Activated naive CD4-positive, alpha-beta T cell treated with anti-CD3 and anti-CD28 coated beads, Interleukin-2, amount 50 U/mL, for 16 hours (primary cell): ENCODE data around the gene ZNF629.
"Not testable (repeated sequence)": the region's sequence is repeated elsewhere in the genome, so short reads cannot be mapped to it uniquely, and the experiment has no call there.

Experiments used
- DNase-seq: peaks from one replicate; pipeline ENCODE4 v3.0.0-alpha.2; 2020

Gene ZNF629

DNA sequence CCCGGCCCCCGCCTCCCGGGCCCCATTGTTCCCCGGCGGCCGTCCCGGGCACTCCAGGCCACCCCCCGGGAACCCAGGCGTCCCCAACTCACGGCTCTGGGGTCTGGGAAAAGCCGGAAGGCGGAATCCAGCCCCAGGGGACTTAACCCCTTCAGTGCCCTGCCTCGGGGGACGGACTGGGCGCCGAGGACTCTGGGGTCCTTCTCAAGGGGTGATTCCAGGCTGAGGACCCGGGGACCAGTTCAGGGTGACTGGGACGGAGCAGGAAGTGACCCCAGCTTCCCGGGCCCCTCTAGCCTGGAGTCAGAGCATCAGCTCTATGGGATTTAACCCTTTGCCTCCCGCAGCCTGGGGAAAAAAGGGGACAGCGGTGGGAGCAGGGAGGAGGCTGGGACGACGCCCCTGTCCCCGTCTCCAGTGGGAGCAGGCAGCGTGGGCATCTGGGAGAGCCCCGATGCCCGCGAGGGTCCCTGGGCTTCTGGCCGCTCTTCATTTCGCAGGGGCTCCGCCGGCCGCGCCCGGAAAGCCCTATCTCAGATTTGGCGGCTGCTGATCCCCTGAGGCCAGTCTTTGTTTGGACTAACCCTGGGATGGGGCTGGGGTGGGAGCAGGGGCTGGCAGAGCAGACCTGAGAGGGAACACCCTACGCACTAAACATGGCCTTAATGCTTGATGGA lies at the start of gene ZNF629:
TSS of gene ZNF629 (minus strand) at position 270 of the 677 bp plus-strand sequence. CDS start 2,723 bp downstream, outside the sequence.
- DNase-seq: peak; percentile 45

DNA sequence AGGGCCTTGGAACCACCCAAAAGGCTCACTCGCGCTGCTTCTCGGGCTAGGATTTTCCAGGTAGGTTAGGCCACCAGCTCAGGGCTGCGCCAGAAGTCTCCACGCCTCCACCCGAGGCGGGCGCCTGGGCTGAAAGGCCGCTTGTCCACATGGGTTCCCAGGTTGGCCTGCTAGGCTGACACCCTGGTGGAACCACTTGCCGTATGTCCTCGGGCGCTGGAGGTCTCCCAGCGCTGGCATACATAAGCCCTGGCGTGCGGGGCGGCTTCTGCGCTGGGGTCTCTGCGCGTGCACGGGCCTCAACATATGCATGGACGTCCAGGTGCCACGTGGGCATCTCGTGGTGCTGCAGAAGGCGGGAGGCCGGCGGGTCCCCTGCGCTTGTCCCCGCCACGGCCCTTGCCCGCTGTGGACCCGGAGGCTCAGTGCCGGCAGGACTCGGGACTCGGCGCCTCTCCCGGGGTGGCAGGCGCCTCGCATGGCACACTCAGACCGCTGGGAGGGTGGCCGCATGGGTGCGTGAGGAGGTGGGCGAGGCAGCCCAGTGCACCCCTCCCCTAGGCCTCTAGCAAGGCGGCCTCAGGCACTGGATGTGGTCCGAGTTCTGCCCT lies 47.2 kb upstream of the ZNF629 start:
- no peak for DNase-seq

DNA sequence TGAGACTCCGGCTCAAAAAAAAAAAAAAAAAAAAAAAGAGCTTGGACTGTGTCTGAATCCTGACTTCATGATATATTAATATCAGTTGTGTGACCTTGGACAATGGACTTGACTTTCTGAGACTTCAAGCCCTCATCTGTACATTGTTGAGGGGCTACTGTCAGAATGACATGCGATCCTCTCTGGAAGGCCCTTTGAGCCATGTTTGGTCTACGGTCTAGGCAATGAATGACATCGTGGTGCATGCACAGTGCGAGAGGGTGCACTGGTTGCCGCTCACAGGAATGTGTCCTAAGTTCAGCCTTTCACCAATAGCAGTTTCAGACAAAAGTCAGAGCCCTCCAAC lies 43.0 kb upstream of the ZNF629 start:
- no peak for DNase-seq

DNA sequence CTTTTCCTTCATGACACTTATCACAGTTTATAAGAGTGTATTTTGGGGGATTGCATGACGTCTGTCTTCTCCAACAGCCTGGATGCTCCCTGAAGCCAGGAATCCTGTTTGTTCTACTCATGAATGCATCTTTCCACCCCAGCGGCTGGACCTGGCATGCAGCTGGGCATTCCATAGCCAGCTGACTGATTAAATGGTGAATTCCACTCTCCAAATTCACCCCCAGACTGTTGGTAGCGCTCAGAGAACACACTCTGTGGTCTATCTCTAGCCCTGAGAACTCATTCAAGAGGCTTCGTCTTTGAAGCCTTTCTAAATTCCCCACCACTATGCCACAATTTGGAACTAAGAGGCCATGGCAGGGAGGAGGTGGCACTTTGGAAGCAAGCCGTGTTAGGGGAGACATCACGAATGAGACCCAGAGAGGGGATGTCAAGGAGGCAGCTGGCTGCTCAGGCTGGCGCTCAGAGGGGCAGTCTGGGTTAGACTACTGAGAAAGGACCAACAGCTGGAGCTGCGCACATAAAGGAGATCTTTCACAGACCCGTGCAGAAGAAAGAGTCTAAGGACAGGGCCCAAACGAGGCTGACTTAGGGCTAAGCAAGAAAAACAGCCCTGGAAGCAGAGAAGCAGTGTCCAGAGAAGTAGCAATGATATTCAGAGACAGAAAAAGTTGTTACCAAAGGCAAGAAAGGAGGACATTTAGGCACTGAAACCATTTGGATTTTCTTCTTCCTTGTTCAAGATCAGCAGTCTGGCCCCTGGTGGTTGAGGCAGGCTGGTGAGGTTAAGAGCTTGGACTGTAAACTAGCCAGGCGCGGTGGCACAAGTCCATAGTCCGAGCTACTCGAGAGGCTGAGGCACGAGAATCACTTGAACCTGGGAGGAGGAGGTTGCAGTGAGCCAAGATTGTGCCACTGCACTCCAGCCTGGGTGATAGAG lies 42.4 kb upstream of the ZNF629 start:
- DNase-seq: no peak

DNA sequence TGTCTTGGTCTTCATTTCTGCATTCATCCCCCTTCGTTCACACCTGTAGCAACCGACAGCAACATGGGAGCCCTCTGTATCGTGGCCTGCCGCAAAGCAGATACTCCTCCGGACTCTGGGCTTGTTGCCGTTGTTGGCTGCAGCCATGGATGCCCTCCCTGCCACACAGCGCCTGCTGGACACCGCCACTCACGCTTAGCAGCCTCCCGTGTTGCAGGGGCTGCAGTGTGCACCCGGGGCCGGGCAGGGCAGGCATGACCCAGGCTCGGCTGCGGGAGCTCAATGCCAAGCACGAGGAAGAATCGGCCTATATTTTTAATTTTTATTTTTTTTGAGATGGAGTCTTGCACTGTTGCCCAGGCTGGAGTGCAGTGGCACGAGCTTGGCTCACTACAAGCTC lies 34.9 kb upstream of the ZNF629 start:
- no peak for DNase-seq

DNA sequence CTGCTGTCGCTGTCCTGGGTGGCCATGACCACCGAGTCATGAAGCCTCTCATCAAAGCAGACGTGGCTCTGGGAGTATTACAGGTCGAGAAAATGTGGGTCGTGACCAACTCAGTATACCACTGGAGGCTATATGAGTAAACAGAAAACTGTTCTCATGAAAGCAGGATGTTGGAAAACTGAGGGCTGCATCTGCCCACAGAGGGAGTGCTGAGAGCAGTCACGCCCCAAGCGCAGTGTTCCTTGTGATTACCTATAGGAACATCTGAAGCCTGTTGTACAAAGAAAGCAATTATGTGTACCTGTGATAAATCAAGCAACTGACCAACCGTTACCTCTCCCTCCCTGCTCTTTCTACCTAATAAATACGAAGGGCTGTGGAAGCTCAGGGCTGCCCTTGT lies 34.4 kb upstream of the ZNF629 start:
- DNase-seq: not testable (repeated sequence)

DNA sequence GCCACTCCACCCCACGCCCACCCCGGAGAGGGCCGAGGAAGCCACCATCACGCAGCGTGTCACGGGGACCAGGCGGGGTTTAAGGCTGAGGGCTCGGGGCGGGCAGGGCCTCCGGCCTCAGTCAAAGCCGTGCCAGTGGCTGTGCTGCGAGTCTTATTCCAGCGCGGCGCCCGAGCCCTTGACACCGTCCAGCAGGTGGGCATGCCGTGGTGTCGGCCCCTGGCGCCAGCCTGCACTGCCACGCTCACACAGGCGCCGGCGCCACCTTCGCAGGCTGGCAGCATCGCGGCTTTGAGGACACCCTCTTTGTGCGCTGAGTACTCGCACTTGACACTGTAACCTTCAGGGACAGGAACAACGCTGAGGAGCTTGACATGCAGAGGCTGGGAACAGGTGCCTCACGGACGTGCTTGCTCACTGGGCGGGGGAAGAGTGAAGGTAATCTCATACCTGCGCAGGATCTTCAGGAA lies 34.0 kb upstream of the ZNF629 start:
- DNase-seq: no peak

DNA sequence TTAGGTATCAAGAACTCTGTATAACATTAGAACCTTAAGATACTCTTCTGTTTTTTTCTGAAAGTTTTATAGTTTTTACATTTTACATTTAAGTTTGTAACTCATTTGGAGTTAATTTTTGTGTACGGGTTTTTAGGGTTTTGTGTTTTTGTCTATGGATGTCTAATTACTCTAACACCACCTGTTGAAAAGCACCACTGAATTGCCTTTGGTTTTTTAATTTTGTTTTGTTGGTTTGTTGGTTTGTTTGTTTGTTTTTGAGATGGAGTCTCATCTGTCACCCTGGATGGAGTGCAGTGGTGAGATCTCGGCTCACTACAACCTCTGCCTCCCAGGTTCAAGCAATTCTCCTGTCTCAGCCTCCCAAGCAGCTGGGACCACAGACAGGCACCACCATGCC lies 29.8 kb upstream of the ZNF629 start:
- no peak for DNase-seq

DNA sequence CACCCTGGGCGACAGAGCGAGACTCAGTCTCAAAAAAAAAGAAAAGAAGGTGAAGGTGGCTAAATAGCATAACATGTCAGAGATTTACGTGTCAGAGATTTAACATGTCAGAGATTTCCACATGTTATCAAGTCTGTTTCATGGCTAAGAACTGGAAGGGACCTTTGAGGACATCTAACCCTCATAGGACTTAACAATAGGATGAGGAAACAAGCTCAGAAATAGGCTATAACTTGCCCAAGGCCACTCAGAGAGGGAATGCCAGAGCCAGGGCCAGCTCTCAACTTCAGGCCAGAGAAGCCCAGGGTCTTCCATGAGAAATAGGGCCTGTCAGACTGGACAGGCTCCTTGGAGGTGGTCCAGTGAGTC lies 26.8 kb upstream of the ZNF629 start:
- no peak for DNase-seq

DNA sequence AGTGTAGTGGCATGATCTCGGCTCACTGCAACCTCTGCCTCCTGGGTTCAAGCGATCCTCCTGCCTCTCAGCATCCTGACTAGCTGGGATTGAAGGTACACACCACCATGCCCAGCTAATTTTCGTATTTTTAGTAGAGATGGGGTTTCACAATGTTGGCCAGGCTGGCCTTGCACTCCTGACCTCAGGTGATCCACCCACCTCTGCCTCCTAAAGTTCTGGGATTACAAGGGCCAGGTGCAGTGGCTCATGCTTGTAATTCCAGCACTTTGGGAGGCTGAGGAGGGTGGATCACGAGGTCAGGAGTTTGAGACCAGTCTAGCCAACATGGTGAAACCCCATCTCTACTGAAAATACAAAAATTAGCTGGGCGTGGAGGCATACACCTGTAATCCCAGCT lies 22.7 kb upstream of the ZNF629 start:
- DNase-seq: not testable (repeated sequence)

DNA sequence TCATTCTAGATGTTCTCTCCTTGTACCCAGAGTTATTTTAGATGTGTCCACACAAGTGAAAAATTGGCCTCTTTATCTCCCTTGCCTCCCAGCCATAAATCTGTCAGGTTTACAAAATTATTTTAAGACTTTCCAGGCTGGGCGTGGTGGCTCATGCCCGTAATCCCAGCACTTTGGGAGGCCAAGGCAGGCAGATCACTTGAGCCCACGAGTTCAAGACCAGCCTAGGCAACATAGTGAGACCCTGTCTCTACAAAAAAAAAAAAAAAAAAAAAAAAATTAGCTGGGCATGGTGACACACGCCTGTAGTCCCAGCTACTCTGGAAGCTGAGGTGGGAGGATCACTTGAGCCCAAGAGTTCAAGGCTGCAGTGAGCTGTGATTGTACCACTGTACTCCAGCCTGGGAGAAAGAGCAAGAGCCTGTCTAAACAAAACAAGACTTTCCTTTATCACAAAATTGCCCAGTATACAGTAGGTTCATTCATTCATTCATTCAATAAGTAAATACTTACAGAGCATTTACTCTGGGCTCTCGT lies 22.0 kb upstream of the ZNF629 start:
- DNase-seq: not testable (repeated sequence)

DNA sequence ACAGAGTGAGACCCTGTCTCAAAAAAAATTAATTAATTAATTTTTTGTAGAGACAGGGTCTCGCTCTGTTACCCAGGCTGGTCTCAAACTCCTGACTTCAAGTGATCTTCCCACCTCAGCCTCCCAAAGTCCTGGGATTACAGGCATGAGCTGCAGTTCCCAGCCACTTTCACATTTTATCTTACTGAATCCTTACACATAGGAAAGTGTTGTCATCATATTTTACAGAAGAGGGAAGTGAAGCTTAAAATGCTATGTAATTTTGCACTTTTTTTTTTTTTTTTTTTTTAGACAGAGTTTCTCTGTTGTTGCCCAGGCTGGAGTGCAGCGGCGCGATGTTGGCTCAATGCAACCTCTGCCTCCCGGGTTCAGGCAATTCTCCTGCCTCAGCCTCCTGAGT lies 21.1 kb upstream of the ZNF629 start:
- no peak for DNase-seq

DNA sequence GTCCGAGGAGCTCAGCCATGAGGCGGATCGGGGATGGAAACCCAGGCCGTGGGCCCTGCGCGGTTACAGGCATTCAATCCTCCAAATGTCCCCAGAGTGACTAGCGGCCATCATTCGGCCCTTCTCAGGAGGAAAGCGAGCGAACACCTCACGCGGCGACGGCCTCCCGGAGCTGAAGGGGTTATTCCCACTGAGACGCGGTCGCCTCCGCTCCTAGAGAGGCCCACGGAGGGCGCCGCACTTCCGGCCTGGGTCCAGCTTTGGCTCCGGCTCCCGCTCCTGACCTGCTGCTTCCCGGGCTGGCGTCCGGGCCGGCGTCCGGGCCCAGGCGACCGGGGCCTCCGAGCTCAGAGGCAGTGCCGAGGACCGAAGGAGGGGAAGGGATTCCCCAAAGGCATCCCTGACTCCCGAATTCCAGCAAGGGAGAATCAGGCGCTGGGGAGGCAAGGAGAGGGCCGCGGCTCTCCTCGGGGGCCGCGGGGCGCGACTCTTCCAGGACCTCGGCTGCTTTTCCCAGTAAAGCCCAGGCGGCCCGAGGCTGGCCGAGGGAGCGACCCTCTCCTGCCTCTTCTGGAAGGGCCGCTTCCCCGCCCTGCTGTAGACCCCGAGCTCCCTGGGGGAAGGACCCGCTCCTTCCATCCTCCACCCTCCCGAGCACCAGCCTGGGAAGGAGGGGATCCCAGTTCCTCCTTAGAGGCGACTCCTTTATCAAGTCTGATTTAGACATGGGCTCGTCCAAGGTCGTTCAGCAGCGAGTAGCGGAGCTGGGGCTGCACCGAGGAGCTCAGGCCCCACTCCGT lies 18.6 kb upstream of the ZNF629 start:
- DNase-seq: peak; percentile 66

DNA sequence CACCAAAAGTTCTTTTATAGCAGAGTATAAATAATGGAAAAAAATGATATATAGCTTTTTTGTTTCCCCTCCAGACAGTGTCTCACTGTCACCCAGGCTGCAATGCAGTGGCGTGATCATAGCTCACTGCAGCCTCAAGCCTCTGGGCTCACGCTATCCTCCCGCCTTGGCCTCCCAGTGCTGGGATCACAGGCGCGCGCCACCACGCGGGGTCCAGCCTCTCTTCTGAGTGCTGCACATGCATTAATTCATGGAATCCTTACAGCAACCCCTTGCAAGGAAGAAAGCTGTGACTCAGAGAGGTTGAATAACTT lies 18.0 kb upstream of the ZNF629 start:
- peak; percentile 26 for DNase-seq

DNA sequence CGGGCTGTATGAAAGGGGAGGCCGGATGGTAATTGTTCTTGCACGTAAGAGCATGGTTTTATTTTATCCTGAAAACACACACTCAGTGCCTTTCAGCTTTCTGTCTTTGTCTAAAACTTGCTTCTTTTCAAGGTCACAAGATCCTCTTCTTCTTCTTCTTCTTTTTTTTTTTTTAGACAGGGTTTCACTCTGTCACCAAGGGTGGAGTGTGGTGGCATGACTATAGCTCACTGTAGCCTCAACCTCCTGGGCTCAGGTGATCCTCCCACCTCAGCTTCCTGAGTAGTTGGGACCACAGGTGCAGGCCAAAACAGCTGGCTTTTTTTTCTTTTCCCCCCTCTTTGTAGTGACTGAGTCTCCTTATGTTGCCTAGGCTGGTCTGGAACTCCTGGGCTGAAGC lies 15.9 kb upstream of the ZNF629 start:
- DNase-seq: no peak

DNA sequence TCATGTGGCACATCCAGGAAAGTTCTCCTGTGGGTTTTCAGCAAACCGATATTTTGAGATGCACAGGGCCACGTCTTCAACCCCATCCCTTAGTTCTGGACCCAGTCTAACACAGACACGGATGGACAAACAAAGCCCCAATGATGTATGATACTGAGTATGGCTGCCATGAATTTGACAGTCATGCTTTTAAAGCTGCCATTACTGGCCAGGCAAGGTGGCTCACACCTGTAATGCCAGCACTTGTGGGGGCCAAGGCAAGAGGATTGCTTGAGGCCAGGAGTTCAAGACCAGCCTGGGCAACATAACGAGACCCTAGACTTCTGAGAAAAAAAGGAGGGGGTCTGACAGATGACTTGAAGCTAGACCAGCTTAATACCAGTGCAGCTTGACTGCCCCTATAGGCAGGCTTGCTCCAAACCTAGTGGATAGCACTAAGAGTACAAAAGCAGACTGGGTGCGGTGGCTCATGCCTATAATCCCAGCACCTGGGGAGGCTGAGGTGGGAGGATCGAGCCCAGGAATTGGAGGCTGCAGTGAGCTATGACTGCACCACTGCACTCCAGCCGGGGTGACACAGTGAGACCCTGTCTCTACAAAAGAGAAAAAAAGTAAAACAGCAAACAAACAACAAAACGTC lies 10.8 kb upstream of the ZNF629 start:
- DNase-seq: no peak

DNA sequence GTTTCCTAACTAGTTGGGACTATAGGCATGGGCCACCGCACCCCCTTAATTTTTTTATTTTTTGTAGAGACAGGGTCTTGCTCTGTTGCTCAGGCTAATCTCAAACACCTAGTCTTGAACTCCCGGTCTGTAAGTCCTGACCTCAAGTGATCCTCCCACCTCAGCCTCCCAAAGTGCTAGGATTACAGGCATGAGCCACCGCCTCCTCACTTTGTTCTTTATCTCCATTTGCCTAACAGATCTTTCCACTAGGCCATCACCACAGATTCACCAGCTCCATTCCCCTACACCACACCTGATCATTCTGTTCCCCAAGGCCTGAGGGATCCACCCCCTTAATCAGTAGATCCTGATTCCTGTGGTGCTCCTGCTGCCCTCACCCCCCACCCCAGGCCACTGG lies 7.6 kb upstream of the ZNF629 start:
- no peak for DNase-seq

DNA sequence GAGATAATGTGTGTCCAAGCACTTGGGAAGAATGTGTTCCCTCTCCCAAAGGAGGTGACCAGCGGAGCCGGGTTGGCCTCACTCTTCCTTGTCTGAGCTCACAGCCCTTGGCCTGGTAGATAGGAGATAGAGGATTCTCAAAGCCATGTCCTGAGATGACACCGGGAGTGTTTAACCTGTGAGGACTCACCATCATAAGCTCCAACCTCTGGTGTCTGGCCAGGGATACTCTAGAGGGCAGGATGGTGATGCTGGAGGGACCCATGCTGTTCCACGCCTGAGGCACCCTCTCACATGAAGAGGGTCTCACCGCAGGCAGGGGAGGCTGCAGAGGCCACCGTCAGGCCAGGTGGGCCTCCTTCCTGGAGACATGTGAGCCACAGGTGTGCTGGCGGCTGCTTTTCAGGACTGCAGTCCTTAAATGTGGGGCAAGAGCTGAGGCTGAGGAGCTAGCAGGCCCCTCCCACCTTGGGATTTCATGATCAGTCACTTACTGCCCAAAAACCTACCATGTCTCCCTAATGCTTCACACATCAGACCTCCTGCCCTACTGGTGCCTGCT lies 6.6 kb upstream of the ZNF629 start:
- no peak for DNase-seq

DNA sequence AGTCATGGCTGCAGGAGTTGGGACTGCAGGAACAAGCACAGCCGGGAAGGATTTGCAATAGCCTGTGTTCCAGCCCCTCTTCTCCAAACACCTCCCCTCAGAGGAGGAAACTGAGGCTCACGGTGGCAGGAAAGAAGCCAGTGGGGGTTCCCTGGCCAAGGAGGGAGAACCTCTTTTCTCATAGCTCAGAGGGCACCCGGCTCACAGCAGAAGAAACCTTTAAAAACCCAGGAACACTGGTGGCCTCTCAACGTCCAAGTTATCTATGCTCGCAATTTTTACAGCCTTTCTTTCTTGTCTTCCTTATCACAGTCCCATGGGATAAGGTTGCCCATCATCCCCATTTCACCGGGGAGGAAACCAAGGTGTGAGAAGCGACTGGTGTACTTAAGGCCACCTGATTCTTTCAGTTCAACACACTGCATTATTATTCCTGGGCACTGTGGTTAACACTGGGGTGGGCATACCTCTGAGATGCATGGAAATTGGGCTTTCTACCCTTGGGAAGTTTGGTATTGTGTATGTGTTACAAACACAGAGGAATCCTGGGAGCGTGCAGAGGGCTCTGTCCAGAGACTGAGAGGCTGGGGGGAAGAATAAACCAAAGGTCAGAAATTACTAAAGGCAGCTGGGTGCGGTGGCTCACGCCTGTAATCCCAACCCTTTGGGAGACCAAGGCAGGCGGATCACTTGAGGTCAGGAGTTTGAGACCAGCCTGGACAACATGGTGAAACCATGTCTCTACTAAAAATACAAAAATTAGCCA lies 791 bp upstream of the ZNF629 start:
- DNase-seq: no peak

DNA sequence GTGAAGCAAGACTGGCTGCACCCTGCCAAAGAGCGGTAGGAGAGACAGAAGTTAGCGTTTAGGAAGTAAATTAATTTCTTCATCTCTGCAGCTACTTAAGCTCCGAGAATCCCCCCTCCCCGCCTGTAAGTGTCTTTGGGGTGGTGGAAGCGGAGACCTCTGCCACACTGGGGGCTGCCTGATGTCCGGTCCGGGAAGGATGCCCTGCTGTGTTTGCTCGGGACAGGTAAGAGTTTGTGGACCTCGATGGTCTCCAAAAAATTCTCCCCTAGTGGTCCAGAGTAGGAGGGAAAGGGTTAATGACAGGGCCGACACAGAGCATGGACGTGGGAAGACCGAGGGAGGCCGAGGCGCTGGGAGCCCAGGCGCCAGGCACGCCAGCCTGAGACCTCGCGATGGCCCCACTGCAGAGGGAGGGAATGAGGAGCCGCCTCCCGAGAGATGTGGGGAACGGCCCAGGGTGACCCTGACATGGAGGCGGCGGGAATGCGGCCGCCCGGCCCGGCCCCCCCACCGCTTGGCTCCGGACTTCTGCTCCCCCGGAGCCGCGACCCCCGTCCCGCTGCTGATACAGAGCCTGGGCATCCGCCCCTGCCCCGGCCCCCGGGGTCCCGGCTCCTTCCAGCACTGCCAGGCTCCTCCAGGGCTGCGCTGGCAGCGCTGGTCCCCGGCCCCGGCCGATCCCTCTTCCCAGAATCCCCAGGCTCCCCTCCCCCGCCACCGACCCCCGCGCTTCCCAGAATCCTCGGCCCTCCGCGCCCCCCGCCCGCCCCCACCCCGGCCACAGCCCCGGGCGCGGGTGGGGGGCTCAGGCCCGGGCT lies 680 bp downstream of the ZNF629 start:
- DNase-seq: no peak
